GM19468 (cell line): Measurements from ENCODE around the gene LONRF2.

Source experiments
- ATAC-seq: cut with Tn5 transposase; IDR thresholded peaks from one replicate; pipeline ENCODE4 v1.9.1; 2021; ENCODE audit warnings: mild to moderate bottlenecking, moderate library complexity, moderate number of reproducible peaks; ENCODE audit not compliant: unreplicated experiment; ENCODE audit errors: extremely low read depth

Gene LONRF2

GRCh38 chr2:100277540-100278207 lies 44.6 kb downstream of the LONRF2 start:
- ATAC-seq, result no peak

GRCh38 chr2:100276716-100277115 lies 45.6 kb downstream of the LONRF2 start:
- ATAC-seq, result no peak

GRCh38 chr2:100275200-100275589 lies 47.1 kb downstream of the LONRF2 start:
- no peak for ATAC-seq

- no peak for ATAC-seq
These were observed 47.6 kb downstream of the LONRF2 start for GRCh38 chr2:100274566-100275199.

- ATAC-seq, result no peak
These were observed 48.2 kb downstream of the LONRF2 start for GRCh38 chr2:100274076-100274475.

GRCh38 chr2:100273387-100273786 lies 48.9 kb downstream of the LONRF2 start:
- ATAC-seq, result no peak

GRCh38 chr2:100272841-100273329 lies 49.4 kb downstream of the LONRF2 start:
- ATAC-seq, result no peak

- no peak for ATAC-seq
These were observed 51.1 kb downstream of the LONRF2 start for GRCh38 chr2:100271210-100271609.

- ATAC-seq, result no peak
These were observed 51.7 kb downstream of the LONRF2 start for GRCh38 chr2:100270381-100271146.

- ATAC-seq, result no peak
These were observed 52.4 kb downstream of the LONRF2 start for GRCh38 chr2:100269889-100270288.

GRCh38 chr2:100268986-100269385 lies 53.3 kb downstream of the LONRF2 start:
- no peak for ATAC-seq

- ATAC-seq, result no peak
These were observed 54.5 kb downstream of the LONRF2 start for GRCh38 chr2:100267751-100268150.

- ATAC-seq, result no peak
These were observed 56.2 kb downstream of the LONRF2 start for GRCh38 chr2:100266126-100266525.

GRCh38 chr2:100265226-100265625 lies 57.1 kb downstream of the LONRF2 start:
- no peak for ATAC-seq

- no peak for ATAC-seq
These were observed 57.6 kb downstream of the LONRF2 start for GRCh38 chr2:100264651-100265050.

GRCh38 chr2:100264121-100264520 lies 58.2 kb downstream of the LONRF2 start:
- ATAC-seq, result no peak

- ATAC-seq, result no peak
These were observed 59.6 kb downstream of the LONRF2 start for GRCh38 chr2:100262555-100263320.

- no peak for ATAC-seq
These were observed 60.3 kb downstream of the LONRF2 start for GRCh38 chr2:100262046-100262445.

GRCh38 chr2:100260712-100261620 lies 61.3 kb downstream of the LONRF2 start:
- ATAC-seq, result no peak
